NCI-H1694 treated with DMSO at 0.1 percent for 48 hours (cell line): Measurements from ENCODE around the gene MMP17.

Experiments used
- DNase-seq: peaks from one replicate; lab custom pipeline; 2025; lab: John Stamatoyannopoulos, UW

MMP17 gene

GRCh38 chr12:131827961-131828534, at the start of gene MMP17:
Gene MMP17, plus strand, starts transcription at chr12:131828393. Its CDS starts 102 bp downstream, at chr12:131828495.
- no peak for DNase-seq

DNA sequence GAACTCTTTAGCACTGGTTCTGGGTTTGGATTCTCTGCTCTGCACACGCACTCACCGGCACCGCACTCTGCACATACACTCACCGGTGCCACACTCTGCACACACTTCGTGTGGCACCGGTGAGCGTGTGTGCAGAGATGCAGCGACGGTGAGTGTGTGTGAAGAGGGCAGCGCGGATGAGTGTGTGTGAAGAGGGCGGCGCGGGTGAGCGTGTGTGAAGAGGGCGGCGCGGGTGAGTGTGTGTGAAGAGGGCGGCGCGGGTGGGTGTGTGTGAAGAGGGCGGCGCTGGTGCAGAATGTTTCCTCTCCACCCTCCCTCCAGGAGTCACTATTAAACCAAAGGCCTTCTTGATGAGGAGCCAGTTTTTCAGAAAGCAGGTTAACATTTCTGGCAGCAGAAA, 49.2 kb upstream of the MMP17 start:
- DNase-seq: no peak

- DNase-seq: no peak
These were observed 46.1 kb upstream of the MMP17 start for GRCh38 chr12:131782061-131782460.

- DNase-seq: no peak
These were observed 44.2 kb upstream of the MMP17 start for GRCh38 chr12:131783915-131784541.

DNA sequence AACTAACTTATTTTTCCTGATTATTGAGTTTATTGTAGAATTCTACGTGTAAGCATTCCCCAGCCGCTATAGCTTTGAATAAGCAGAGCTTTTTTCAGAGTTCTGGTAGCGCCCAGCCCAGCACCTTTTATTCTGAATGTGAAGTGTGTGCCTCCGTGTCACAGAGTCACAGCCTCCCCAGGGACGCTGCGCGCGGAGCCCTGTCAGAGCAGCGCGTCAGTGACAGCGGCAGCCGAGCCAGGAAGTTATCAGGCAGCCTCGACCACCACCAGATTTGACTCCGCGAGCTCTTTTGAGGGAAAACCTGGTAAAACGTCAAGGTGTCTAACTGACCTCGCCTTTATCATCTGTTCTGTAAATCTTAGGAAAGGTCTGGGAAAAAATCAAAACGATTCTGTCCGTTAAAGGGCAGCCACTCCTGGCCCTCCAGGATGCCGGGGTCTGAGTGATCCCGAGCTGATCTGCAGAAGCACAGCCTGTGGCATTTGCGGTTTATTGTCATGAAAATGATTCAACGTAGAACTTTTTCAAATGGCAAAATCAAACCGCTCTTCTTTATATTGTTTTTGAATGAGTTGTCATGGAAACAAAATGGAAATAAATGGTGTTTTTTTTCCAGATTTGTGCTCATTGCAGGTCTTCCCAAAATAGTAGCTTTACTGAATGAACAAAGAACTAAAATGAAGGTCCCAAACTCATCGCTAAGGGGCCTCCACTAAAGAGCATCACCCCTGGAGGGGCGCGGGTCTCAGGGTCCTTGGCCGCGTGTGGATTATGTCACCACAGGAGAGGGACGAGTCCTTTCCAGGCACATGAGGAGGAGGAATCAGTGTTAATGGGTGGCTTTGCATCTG, 43.1 kb upstream of the MMP17 start:
- DNase-seq: no peak

DNA sequence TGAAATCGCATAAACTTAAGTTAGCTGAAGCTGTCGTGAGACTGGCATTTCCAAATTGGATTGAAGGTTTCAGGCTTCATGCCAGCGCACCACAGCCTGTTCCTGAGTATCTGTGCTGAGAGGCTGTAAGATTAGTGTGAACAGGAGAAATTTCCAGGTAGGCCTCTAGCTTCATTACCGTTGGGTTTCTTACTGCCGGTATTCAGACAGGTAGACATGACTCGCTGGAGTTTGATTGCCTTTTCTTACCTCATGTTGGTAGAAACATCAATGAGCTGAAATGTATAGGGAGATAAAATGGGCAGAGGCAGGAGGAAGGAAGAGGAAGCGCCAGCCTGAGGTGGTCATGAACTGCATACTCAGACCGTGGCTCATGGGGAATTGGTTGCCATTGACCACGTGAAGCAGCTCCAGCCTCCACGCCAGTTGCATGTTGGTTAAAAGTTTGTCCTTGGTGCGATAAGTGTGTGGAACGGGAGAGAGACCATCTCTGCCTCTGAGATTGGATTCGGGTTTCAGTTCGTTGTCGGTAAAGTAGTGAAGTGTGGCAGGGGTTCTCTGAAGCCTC, 42.3 kb upstream of the MMP17 start:
- no peak for DNase-seq

- DNase-seq: no peak
These were observed 41.9 kb upstream of the MMP17 start for GRCh38 chr12:131786331-131786730.

GRCh38 chr12:131787143-131787660, 41.0 kb upstream of the MMP17 start:
- DNase-seq: no peak

GRCh38 chr12:131788070-131788469, 40.1 kb upstream of the MMP17 start:
- no peak for DNase-seq

DNA sequence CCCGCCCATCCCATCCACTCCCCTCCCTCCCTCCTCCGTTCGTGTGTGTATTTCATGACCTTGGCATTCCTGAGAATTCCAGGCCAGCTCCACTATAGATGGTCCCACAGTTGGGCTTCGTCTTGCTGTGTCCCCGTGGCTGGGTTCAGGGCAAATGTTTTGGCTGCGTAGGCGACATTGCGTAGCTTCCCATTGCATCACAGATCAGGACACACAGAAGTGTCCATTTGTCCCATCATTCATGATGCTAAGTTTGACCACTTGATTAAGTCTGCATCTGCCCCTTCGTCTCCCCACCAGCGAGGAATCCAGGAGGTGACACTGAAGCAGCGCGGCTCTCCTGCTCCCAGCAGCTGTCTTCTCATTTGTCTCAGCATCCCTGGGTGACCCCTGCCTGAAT, 38.6 kb upstream of the MMP17 start:
- DNase-seq: no peak

GRCh38 chr12:131793243-131794022, 34.8 kb upstream of the MMP17 start:
- no peak for DNase-seq

- DNase-seq: no peak
These were observed 34.1 kb upstream of the MMP17 start for GRCh38 chr12:131794061-131794460.

GRCh38 chr12:131794573-131794972, 33.6 kb upstream of the MMP17 start:
- DNase-seq: no peak

DNA sequence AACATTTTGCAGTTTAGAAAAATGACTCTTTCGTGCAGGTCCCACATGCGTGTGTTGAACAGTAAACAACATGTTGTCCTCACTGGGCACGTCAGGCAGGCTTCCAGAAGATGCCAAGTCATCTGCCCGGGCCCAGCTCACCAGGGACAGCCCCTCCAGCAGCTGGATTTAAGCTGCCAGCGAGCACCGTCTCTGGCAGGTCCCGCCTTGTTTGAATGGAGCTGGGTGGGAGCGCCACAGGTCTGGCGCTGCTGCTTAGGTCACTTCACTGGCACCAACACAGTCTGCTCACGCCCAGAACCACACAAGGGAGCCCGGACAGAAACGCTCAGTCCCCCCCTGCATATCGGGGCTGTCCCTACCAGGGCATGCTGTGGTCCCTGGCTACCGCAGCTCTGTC, 33.1 kb upstream of the MMP17 start:
- no peak for DNase-seq

DNA sequence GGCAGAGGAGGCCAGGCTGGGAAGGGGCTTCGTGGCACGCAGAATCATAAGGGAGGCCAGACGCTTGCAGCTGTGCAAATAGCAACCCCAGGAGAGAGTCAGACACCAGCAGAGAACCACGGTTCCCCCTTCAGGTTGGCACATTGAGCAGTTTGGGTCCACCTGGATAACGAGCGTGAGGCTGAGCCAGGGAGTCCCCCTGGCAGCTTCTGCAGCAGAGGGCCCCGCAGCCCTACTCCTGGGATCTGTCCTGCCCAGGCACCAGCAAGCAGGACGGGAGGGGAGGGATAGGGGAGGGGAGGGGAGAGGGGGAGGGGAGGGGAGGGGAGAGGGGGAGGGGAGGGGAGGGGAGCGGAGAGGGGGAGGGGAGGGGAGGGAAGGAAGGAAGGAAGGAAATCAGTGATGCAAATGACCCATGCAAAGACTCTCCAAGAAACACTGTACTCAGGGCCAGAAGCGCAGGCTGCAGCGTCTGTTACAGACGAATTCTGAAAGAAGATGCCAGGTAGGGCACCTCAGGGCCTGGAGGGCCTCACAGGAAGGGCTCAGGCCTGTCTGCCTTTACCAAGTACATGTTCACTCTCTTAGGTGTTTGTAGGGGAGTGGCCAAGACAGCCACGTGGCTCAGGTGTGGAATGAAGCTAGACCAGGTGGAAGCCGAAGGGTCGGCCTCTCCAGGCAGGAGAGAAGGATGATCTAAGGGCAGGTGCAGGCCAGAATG, 32.3 kb upstream of the MMP17 start:
- DNase-seq: no peak

- DNase-seq: no peak
These were observed 31.8 kb upstream of the MMP17 start for GRCh38 chr12:131796411-131796736.

GRCh38 chr12:131796754-131797587, 31.2 kb upstream of the MMP17 start:
- no peak for DNase-seq

DNA sequence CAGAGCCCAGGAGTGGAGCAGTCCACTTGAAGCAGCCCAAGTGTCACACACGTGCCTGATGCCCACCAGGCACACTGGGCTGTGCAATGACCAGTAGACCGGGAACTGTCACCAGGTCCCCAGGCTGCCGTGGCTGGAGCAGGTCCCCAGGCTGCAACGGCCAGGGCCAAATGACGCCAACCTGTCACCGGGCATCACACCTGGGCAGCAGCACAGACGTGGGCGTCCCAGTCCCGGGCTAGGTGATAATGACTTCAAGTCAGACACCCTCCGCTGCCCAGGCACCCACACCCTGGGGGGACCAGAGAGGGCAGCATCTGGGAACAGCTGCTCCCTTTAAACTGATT, 30.6 kb upstream of the MMP17 start:
- DNase-seq: no peak

DNA sequence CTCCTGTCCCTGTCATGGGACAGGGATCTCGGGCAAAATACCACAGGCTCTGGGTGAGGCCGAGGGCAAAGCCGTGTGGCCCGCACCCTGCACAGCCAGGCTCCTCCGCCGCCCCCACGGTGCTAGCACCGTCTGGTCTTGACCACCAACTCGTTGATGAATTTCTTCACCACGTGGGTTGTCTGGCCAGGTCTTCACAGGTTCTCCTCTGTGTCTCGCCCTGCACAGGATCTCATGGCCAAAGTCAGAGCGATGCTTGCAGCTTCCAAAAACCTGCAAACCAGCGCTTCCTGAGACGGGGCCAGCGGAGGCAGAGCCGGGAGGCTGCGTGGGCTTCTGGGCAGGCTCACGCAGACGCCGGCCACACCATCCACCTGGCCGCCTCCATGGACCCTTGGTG, 29.0 kb upstream of the MMP17 start:
- no peak for DNase-seq

GRCh38 chr12:131799828-131800593, 28.2 kb upstream of the MMP17 start:
- no peak for DNase-seq
